HG03565 (cell line): ENCODE measurements around the gene SMYD5.
"Not testable (repeated sequence)": the region's sequence is repeated elsewhere in the genome, so short reads cannot be mapped to it uniquely, and the experiment has no call there.

ENCODE experiments used
- ATAC-seq: cut with Tn5 transposase; IDR thresholded peaks from one replicate; pipeline ENCODE4 v1.9.1; 2021; ENCODE audit warnings: mild to moderate bottlenecking, moderate library complexity; ENCODE audit not compliant: unreplicated experiment

The SMYD5 gene

GRCh38 chr2:73214120-73215035 is at the start of gene SMYD5:
Gene SMYD5 (plus strand): TSS chr2:73214245. CDS start chr2:73214267, 22 bp downstream.
- ATAC-seq: peak; percentile 83

GRCh38 chr2:73165978-73166377 is 48.1 kb upstream of the SMYD5 start:
- not testable (repeated sequence) for ATAC-seq

- ATAC-seq: not testable (repeated sequence)
Observed at GRCh38 chr2:73166813-73167212, 47.2 kb upstream of the SMYD5 start.

GRCh38 chr2:73168348-73168747 is 45.7 kb upstream of the SMYD5 start:
- not testable (repeated sequence) for ATAC-seq

- not testable (repeated sequence) for ATAC-seq
Observed at GRCh38 chr2:73170341-73170740, 43.7 kb upstream of the SMYD5 start.

GRCh38 chr2:73172963-73173362 is 41.1 kb upstream of the SMYD5 start:
- ATAC-seq: peak; percentile 46

- ATAC-seq: no peak
Observed at GRCh38 chr2:73173781-73174180, 40.3 kb upstream of the SMYD5 start.

- no peak for ATAC-seq
Observed at GRCh38 chr2:73174244-73174643, 39.8 kb upstream of the SMYD5 start.

GRCh38 chr2:73174941-73175662 is 38.9 kb upstream of the SMYD5 start:
- ATAC-seq: no peak

- no peak for ATAC-seq
Observed at GRCh38 chr2:73175663-73176204, 38.3 kb upstream of the SMYD5 start.

- ATAC-seq: no peak
Observed at GRCh38 chr2:73176205-73176880, 37.7 kb upstream of the SMYD5 start.

GRCh38 chr2:73176881-73177644 is 37.0 kb upstream of the SMYD5 start:
- peak; percentile 50 for ATAC-seq

GRCh38 chr2:73177645-73178255 is 36.3 kb upstream of the SMYD5 start:
- no peak for ATAC-seq

GRCh38 chr2:73185965-73186364 is 28.1 kb upstream of the SMYD5 start:
- no peak for ATAC-seq

GRCh38 chr2:73187549-73187948 is 26.5 kb upstream of the SMYD5 start:
- no peak for ATAC-seq

- no peak for ATAC-seq
Observed at GRCh38 chr2:73197579-73197978, 16.5 kb upstream of the SMYD5 start.

- not testable (repeated sequence) for ATAC-seq
Observed at GRCh38 chr2:73200281-73200680, 13.8 kb upstream of the SMYD5 start.

- no peak for ATAC-seq
Observed at GRCh38 chr2:73202156-73203054, 11.6 kb upstream of the SMYD5 start, which contains the start of gene NOTO. Gene NOTO (plus strand): TSS chr2:73202574. CDS start chr2:73202667, 93 bp downstream.
